Measurements from ENCODE around the gene CLDN25.
"Not testable (repeated sequence)": the region's sequence is repeated elsewhere in the genome, so short reads cannot be mapped to it uniquely, and the experiment has no call there.

The CLDN25 gene

GRCh38 chr11:113779496-113779895 is at the start of gene CLDN25:
Gene CLDN25, plus strand, starts transcription at chr11:113779796. Its CDS starts 0 bp downstream, at chr11:113779796.
- TF ChIP-seq POLR2A (IDR thresholded peaks at IDR 0.05; ENCODE audit: low read depth, low read length) = no peak
- DNase-seq (ENCODE audit: insufficient read length, low spot score) (no peak), FAIRE-seq (no peak)

GRCh38 chr11:113730887-113731726 is 48.5 kb upstream of the CLDN25 start:
- TF ChIP-seq POLR2A (IDR thresholded peaks at IDR 0.05; ENCODE audit: low read depth, low read length) = no peak
- FAIRE-seq = peak; percentile 30

GRCh38 chr11:113732092-113732491 is 47.5 kb upstream of the CLDN25 start:
- no peak for FAIRE-seq
- TF ChIP-seq POLR2A (IDR thresholded peaks at IDR 0.05; ENCODE audit: low read depth, low read length) = no peak
- DNase-seq (ENCODE audit: insufficient read length, low spot score) = no peak

More at GRCh38 chr11:113730887-113731726, 48.5 kb upstream of the CLDN25 start:
- DNase-seq (ENCODE audit: insufficient read length, low spot score) = peak; percentile 3

- no peak for TF ChIP-seq POLR2A (IDR thresholded peaks at IDR 0.05; ENCODE audit: low read depth, low read length)
- DNase-seq (ENCODE audit: insufficient read length, low spot score) (no peak), FAIRE-seq (no peak)
Measured at GRCh38 chr11:113736323-113736722, 43.3 kb upstream of the CLDN25 start.

GRCh38 chr11:113752932-113753331 is 26.7 kb upstream of the CLDN25 start:
- no peak for TF ChIP-seq POLR2A (IDR thresholded peaks at IDR 0.05; ENCODE audit: low read depth, low read length)
- no peak for DNase-seq (ENCODE audit: insufficient read length, low spot score)
- no peak for FAIRE-seq

GRCh38 chr11:113760241-113760640 is 19.4 kb upstream of the CLDN25 start:
- no peak for DNase-seq (ENCODE audit: insufficient read length, low spot score)
- FAIRE-seq = no peak
- TF ChIP-seq POLR2A (IDR thresholded peaks at IDR 0.05; ENCODE audit: low read depth, low read length) = no peak

GRCh38 chr11:113763040-113763439 is 16.6 kb upstream of the CLDN25 start:
- DNase-seq (ENCODE audit: insufficient read length, low spot score); FAIRE-seq: not testable (repeated sequence)

- TF ChIP-seq POLR2A (IDR thresholded peaks at IDR 0.05; ENCODE audit: low read depth, low read length) = no peak
- DNase-seq (ENCODE audit: insufficient read length, low spot score) = no peak
- FAIRE-seq = no peak
Measured at GRCh38 chr11:113764527-113765219, 14.9 kb upstream of the CLDN25 start.

GRCh38 chr11:113771964-113772363 is 7.6 kb upstream of the CLDN25 start:
- no peak for FAIRE-seq
- no peak for DNase-seq (ENCODE audit: insufficient read length, low spot score)
- TF ChIP-seq POLR2A (IDR thresholded peaks at IDR 0.05; ENCODE audit: low read depth, low read length) = no peak

- FAIRE-seq (no peak), DNase-seq (ENCODE audit: insufficient read length, low spot score) (no peak)
- TF ChIP-seq POLR2A (IDR thresholded peaks at IDR 0.05; ENCODE audit: low read depth, low read length) = no peak
Measured at GRCh38 chr11:113773092-113773415, 6.5 kb upstream of the CLDN25 start.

- peak; percentile 76 for TF ChIP-seq POLR2A (IDR thresholded peaks at IDR 0.05; ENCODE audit: low read depth, low read length)
- peak; percentile 65 for DNase-seq (ENCODE audit: insufficient read length, low spot score)
- FAIRE-seq = peak; percentile 65
Measured at GRCh38 chr11:113773416-113774173, 6.0 kb upstream of the CLDN25 start, which contains the start of gene ZW10. Gene ZW10, minus strand, starts transcription at chr11:113773692. Its CDS starts 26 bp downstream, at chr11:113773666.

- FAIRE-seq (no peak), DNase-seq (ENCODE audit: insufficient read length, low spot score) (no peak)
- no peak for TF ChIP-seq POLR2A (IDR thresholded peaks at IDR 0.05; ENCODE audit: low read depth, low read length)
Measured at GRCh38 chr11:113774174-113774503, 5.5 kb upstream of the CLDN25 start.

- no peak for TF ChIP-seq POLR2A (IDR thresholded peaks at IDR 0.05; ENCODE audit: low read depth, low read length)
- FAIRE-seq (peak; percentile 30), DNase-seq (ENCODE audit: insufficient read length, low spot score) (peak; percentile 37)
Measured at GRCh38 chr11:113778111-113778910, 1.3 kb upstream of the CLDN25 start.

Measured in H54 (cell line).